OCI-LY3 (cell line): Measurements from ENCODE around the gene TSEN54.

ENCODE experiments used
- H2AFZ ChIP-seq: fragments of 200-600, 300-600 bp; shearing (Covaris generic); 2 replicates; pipeline ENCODE4 v1.6.0; 2014; ENCODE audit warnings: antibody characterized with exemption, low read depth, low read length
- H3K27ac ChIP-seq: fragments of 200-600, 300-600 bp; sonication (generic); 2 replicates; pipeline ENCODE4 v1.5.1; 2014; ENCODE audit warnings: mild to moderate bottlenecking, low read length, moderate library complexity, mixed read lengths
- H3K27me3 ChIP-seq: fragments of 200-600, 300-600 bp; sonication (generic); 2 replicates; pipeline ENCODE4 v1.6.1; 2014; ENCODE audit warnings: low read depth, low read length, mixed read lengths
- H3K36me3 ChIP-seq: fragments of 200-600, 300-600 bp; sonication (generic); replicated peaks from 2 replicates; pipeline ENCODE3; 2014; ENCODE audit warnings: low read depth, low read length, mixed read lengths
- H3K4me1 ChIP-seq: fragments of 300-600, 200-600 bp; sonication (generic); 2 replicates; pipeline ENCODE4 v1.6.1; 2014; ENCODE audit warnings: low read length, mixed read lengths
- H3K4me2 ChIP-seq: fragments of 200-600, 300-600 bp; sonication (generic); 2 replicates; pipeline ENCODE4 v1.6.1; 2014; ENCODE audit warnings: low read length, mixed read lengths
- H3K4me3 ChIP-seq: fragments of 300-600, 200-600 bp; sonication (generic); 2 replicates; pipeline ENCODE4 v1.5.1; 2014; ENCODE audit warnings: antibody characterized with exemption, mild to moderate bottlenecking, low read length, moderate library complexity
- H3K79me2 ChIP-seq: fragments of 300-600, 200-600 bp; shearing (Covaris generic); 2 replicates; pipeline ENCODE4 v1.6.1; 2014; ENCODE audit warnings: mild to moderate bottlenecking, low read length, mixed read lengths
- H3K9ac ChIP-seq: fragments of 300-600, 200-600 bp; shearing (Covaris generic); 2 replicates; pipeline ENCODE4 v1.6.0; 2014; ENCODE audit warnings: mild to moderate bottlenecking, low read length, moderate library complexity
- H3K9me3 ChIP-seq: fragments of 200-600, 300-600 bp; shearing (Covaris generic); 2 replicates; pipeline ENCODE4 v1.6.1; 2014; ENCODE audit warnings: low read length, mixed read lengths; ENCODE audit not compliant: insufficient read depth
- H4K20me1 ChIP-seq: fragments of 200-600, 300-600 bp; sonication (generic); 2 replicates; pipeline ENCODE4 v1.6.1; 2016; ENCODE audit warnings: low read length, mixed read lengths; ENCODE audit not compliant: insufficient read depth
- CTCF ChIP-seq: fragments of 200-600, 300-600 bp; sonication (generic); IDR thresholded peaks from 2 replicates; pipeline ENCODE4 v1.5.1; 2014; ENCODE audit warnings: antibody characterized with exemption, low read length, low read depth
- EZH2phosphoT487 ChIP-seq: fragments of 200-600 bp; shearing (Covaris generic); IDR thresholded peaks from 2 replicates; pipeline ENCODE4 v1.6.1; 2018; ENCODE audit warnings: antibody characterized with exemption, mixed run types, low read depth

TSEN54 gene

GRCh38 chr17:75489511-75489955, 26.8 kb upstream of the TSEN54 start:
- Histone ChIP-seq H3K4me3 (no peak overlapping the region), H3K27me3 (no peaks in the 10 kb centered on the region), H4K20me1 (no peaks in the 10 kb centered on the region), H2AFZ (no peak overlapping the region), H3K4me2 (no peak overlapping the region), H3K27ac (no peak overlapping the region), H3K36me3 (no peaks in the 10 kb centered on the region), H3K9me3 (no peaks in the 10 kb centered on the region), H3K79me2 (no peaks in the 10 kb centered on the region), H3K4me1 (peaks cover 10% of the 10 kb centered on the region), H3K9ac (no peak overlapping the region)
- TF ChIP-seq CTCF (no peak), EZH2phosphoT487 (no peak)

GRCh38 chr17:75490173-75490743, 26.1 kb upstream of the TSEN54 start:
- H3K36me3 ChIP-seq = no peaks in the 10 kb centered on the region
- peaks cover 10% of the 10 kb centered on the region for H3K4me1 ChIP-seq
- H3K4me2 ChIP-seq = no peak overlapping the region
- no peak overlapping the region for H2AFZ ChIP-seq
- no peaks in the 10 kb centered on the region for H3K27me3 ChIP-seq
- H3K79me2 ChIP-seq = no peaks in the 10 kb centered on the region
- no peak for TF ChIP-seq CTCF
- H3K4me3 ChIP-seq = no peak overlapping the region
- no peak overlapping the region for H3K9ac ChIP-seq
- no peaks in the 10 kb centered on the region for H3K9me3 ChIP-seq
- H3K27ac ChIP-seq = no peak overlapping the region
- H4K20me1 ChIP-seq = no peaks in the 10 kb centered on the region

- Histone ChIP-seq H3K4me2 (no peak overlapping the region), H3K4me1 (peaks cover 10% of the 10 kb centered on the region), H3K27ac (no peak overlapping the region), H3K9me3 (no peaks in the 10 kb centered on the region), H2AFZ (no peak overlapping the region), H3K79me2 (no peaks in the 10 kb centered on the region), H3K36me3 (no peaks in the 10 kb centered on the region), H4K20me1 (no peaks in the 10 kb centered on the region), H3K4me3 (no peak overlapping the region), H3K27me3 (no peaks in the 10 kb centered on the region), H3K9ac (no peak overlapping the region)
- TF ChIP-seq CTCF (no peak), EZH2phosphoT487 (no peak)
Observed at GRCh38 chr17:75490953-75491649, 25.2 kb upstream of the TSEN54 start.

- H3K27me3 ChIP-seq = no peaks in the 10 kb centered on the region
- no peak overlapping the region for H3K4me3 ChIP-seq
- H3K79me2 ChIP-seq = no peaks in the 10 kb centered on the region
- H4K20me1 ChIP-seq = no peaks in the 10 kb centered on the region
- no peak overlapping the region for H3K27ac ChIP-seq
- H3K36me3 ChIP-seq = no peaks in the 10 kb centered on the region
- H2AFZ ChIP-seq = no peak overlapping the region
- H3K4me2 ChIP-seq = no peak overlapping the region
- H3K9me3 ChIP-seq = no peaks in the 10 kb centered on the region
- H3K4me1 ChIP-seq = peaks cover 10% of the 10 kb centered on the region
- H3K9ac ChIP-seq = no peak overlapping the region
- TF ChIP-seq CTCF = no peak
- no peak for TF ChIP-seq EZH2phosphoT487
Observed at GRCh38 chr17:75491680-75492079, 24.6 kb upstream of the TSEN54 start.
